HepG2 (cell line): ENCODE results near the gene ZNF444. TPM values are rescaled to one million over a fixed set of nuclear protein-coding genes. Genes with fewer than 3 reads are reported as not detected.

Experiments used
- ATF3 ChIP-seq: sonication (generic); formaldehyde crosslinking; IDR thresholded peaks from 2 replicates; pipeline ENCODE4 v1.4.0; 2020; ENCODE audit warnings: missing genetic modification reagents
- HHEX ChIP-seq: IDR thresholded peaks from 2 replicates; pipeline ENCODE4 v1.6.1; 2016; ENCODE audit warnings: control low read depth
- HIVEP1 ChIP-seq: sonication (generic); formaldehyde crosslinking; IDR thresholded peaks from 2 replicates; pipeline ENCODE4 v1.4.0; 2020; ENCODE audit warnings: mild to moderate bottlenecking, missing genetic modification reagents
- HMGA1 ChIP-seq: sonication (generic); formaldehyde crosslinking; conservative IDR thresholded peaks from 2 replicates; pipeline ENCODE4 v1.4.0; 2020; ENCODE audit warnings: missing genetic modification reagents
- NFE2L1 ChIP-seq: sonication (generic); formaldehyde crosslinking; IDR thresholded peaks from 2 replicates; pipeline ENCODE4 v1.4.0; 2020; ENCODE audit warnings: missing genetic modification reagents, mild to moderate bottlenecking, borderline replicate concordance
- NFYC ChIP-seq: IDR thresholded peaks from 2 replicates; pipeline ENCODE4 v1.6.1; 2016; ENCODE audit warnings: missing genetic modification reagents, missing compliant biosample characterization
- PAXIP1 ChIP-seq: sonication (generic); formaldehyde crosslinking; conservative IDR thresholded peaks from 2 replicates; pipeline ENCODE4 v1.4.0; 2020; ENCODE audit warnings: mild to moderate bottlenecking, missing genetic modification reagents, moderate library complexity
- PPARG ChIP-seq: conservative IDR thresholded peaks from 2 replicates; pipeline ENCODE4 v1.6.1; 2016; ENCODE audit warnings: missing biosample characterization, missing genetic modification reagents
- SP140L ChIP-seq: sonication (generic); formaldehyde crosslinking; IDR thresholded peaks from 2 replicates; pipeline ENCODE4 v1.4.0; 2020; ENCODE audit warnings: missing genetic modification reagents, borderline replicate concordance
- TBX3 ChIP-seq: fragments of 450-650 bp; IDR thresholded peaks from 2 replicates; pipeline ENCODE4 v1.6.1; 2017; ENCODE audit warnings: antibody characterized with exemption, mild to moderate bottlenecking, inconsistent platforms, borderline replicate concordance
- TFDP1 ChIP-seq: IDR thresholded peaks from 2 replicates; pipeline ENCODE4 v1.6.1; 2016; ENCODE audit warnings: missing compliant biosample characterization, missing genetic modification reagents, borderline replicate concordance
- TSC22D2 ChIP-seq: sonication (generic); formaldehyde crosslinking; IDR thresholded peaks from 2 replicates; pipeline ENCODE4 v1.5.1; 2020; ENCODE audit warnings: missing genetic modification reagents, mild to moderate bottlenecking, borderline replicate concordance
- ZBTB38 ChIP-seq: sonication (generic); formaldehyde crosslinking; IDR thresholded peaks from 2 replicates; pipeline ENCODE4 v1.5.1; 2020; ENCODE audit warnings: mild to moderate bottlenecking, missing genetic modification reagents
- ZBTB4 ChIP-seq: sonication (generic); formaldehyde crosslinking; IDR thresholded peaks from 2 replicates; pipeline ENCODE4 v1.4.0; 2020; ENCODE audit warnings: missing genetic modification reagents, mild to moderate bottlenecking, borderline replicate concordance
- ZC3H4 ChIP-seq: sonication (generic); formaldehyde crosslinking; IDR thresholded peaks from 2 replicates; pipeline ENCODE4 v1.4.0; 2020; ENCODE audit warnings: missing genetic modification reagents, borderline replicate concordance
- ZFP91 ChIP-seq: sonication (generic); formaldehyde crosslinking; IDR thresholded peaks from 2 replicates; pipeline ENCODE4 v1.9.0; 2022; ENCODE audit warnings: missing genetic modification reagents, mild to moderate bottlenecking, borderline replicate concordance
- ZNF746 ChIP-seq: sonication (generic); formaldehyde crosslinking; IDR thresholded peaks from 2 replicates; pipeline ENCODE4 v1.8.0; 2022; ENCODE audit warnings: mild to moderate bottlenecking, missing genetic modification reagents
- ZNF883 ChIP-seq: sonication (generic); formaldehyde crosslinking; IDR thresholded peaks from 2 replicates; pipeline ENCODE4 v1.5.1; 2020; ENCODE audit warnings: mild to moderate bottlenecking, missing genetic modification reagents; ENCODE audit errors: not compliant biosample characterization
- ZSCAN29 ChIP-seq: sonication (generic); formaldehyde crosslinking; conservative IDR thresholded peaks from 2 replicates; pipeline ENCODE4 v1.4.0; 2020; ENCODE audit warnings: mild to moderate bottlenecking, missing genetic modification reagents
- polyA plus RNA-seq, 8 experiments: library from polyadenylated mRNA; depleted of rRNA in 3 of 8; stranded (reverse) in 7 of 8; unstranded in 1 of 8; fragments of >200 nt; fragmentation: Illumina TruSeq in 4 of 8; extraction: Trizol in 4 of 8; gene quantifications; 2 replicates each; pipeline versions ENCODE4 v1.2.1 to v1.2.3, GENCODE V29; 2011 to 2016; ENCODE audit warnings: low read depth in 4 of 8, missing spikeins in 1 of 8, mixed read lengths in 1 of 8; ENCODE audit not compliant: insufficient read depth in 1 of 8
- total RNA-seq, 5 experiments: library from RNA; depleted of rRNA; stranded (reverse); fragments of >200 nt; fragmentation: Illumina TruSeq; extraction: Trizol; gene quantifications; 2 replicates each; pipeline ENCODE4 v1.2.3, GENCODE V29; 2016; ENCODE audit warnings: low read depth in 1 of 5

ZNF444 gene
- total and polyA plus RNA-seq, 2 of the 13 experiments (the other 11 are each of a cell fraction or from before 2014, with no cell fraction given), result 27.4 to 30.3 TPM

- TF ChIP-seq ZNF883 (CRISPR knock-in tag), result peak; percentile 76
- peak; percentile 70 for TF ChIP-seq HIVEP1 (CRISPR knock-in tag)
- TF ChIP-seq TSC22D2, result peak; percentile 89; the same call in 1 of the 2 replicates
- peak; percentile 61 for TF ChIP-seq ATF3
- peak; percentile 95 for TF ChIP-seq TFDP1 (CRISPR knock-in tag)
- peak; percentile 82 for TF ChIP-seq PAXIP1
- TF ChIP-seq ZNF746, result peak; percentile 87
- TF ChIP-seq NFE2L1 (CRISPR knock-in tag), result no peak
- no peak; the same call in 1 of the 2 replicates for TF ChIP-seq SP140L
- TF ChIP-seq ZFP91 (CRISPR knock-in tag), result 0 out of 2 replicates have a peak, but pooled peaks have one; percentile 19
- TF ChIP-seq ZBTB4, result peak; percentile 68; the same call in 1 of the 2 replicates
- TF ChIP-seq TBX3, result no peak
- TF ChIP-seq ZSCAN29 (CRISPR knock-in tag), result no peak
- TF ChIP-seq NFYC (CRISPR knock-in tag), result peak; percentile 36; the same call in 1 of the 2 replicates
- peak; percentile 61 for TF ChIP-seq PPARG (CRISPR knock-in tag)
- TF ChIP-seq HHEX (CRISPR knock-in tag), result no peak
- TF ChIP-seq ZBTB38 (CRISPR knock-in tag), result peak; percentile 78
- no peak for TF ChIP-seq HMGA1 (CRISPR knock-in tag)
- peak; percentile 48; the same call in 1 of the 2 replicates for TF ChIP-seq ZC3H4 (CRISPR knock-in tag)
Measured at GRCh38 chr19:56120371-56121179, 20.5 kb upstream of the ZNF444 start (continued).
